Occipital lobe (tissue), 2 donors: ENCODE data around the gene PPP1R13L. TPM values are rescaled to one million over a fixed set of nuclear protein-coding genes. Genes with fewer than 3 reads are reported as not detected.
"Not testable (repeated sequence)": the region's sequence is repeated elsewhere in the genome, so short reads cannot be mapped to it uniquely, and the experiment has no call there.

Source experiments
- DNase-seq: peaks from one replicate; lab custom pipeline; 2025; lab: John Stamatoyannopoulos, UW
- total RNA-seq: library from RNA; depleted of rRNA; stranded (reverse); fragments of >200 nt; gene quantifications from one replicate; pipeline ENCODE4 v1.2.3, GENCODE V29; 2014

The PPP1R13L gene
- total RNA-seq, 1 donor from 2014 or later, result not detected

DNA sequence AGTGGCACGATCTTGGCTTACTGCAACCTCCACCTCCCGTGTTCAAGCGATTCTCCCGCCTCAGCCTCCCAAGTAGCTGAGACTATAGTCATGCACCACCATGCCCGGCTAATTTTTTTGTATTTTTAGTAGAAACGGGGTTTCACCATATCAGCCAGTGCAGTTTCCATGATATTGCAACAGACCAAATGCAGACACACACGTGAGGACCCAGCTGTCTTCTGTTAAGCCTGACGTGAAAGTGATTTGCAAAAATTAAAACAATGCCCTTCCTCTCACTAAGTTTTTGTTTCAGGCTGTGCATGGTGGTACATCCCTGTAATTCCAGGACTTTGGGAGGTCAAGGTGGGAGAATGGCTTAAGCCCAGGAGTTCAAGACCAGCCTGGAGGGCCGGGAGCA is 26.1 kb upstream of the PPP1R13L start:
- not testable (repeated sequence) for DNase-seq

DNA sequence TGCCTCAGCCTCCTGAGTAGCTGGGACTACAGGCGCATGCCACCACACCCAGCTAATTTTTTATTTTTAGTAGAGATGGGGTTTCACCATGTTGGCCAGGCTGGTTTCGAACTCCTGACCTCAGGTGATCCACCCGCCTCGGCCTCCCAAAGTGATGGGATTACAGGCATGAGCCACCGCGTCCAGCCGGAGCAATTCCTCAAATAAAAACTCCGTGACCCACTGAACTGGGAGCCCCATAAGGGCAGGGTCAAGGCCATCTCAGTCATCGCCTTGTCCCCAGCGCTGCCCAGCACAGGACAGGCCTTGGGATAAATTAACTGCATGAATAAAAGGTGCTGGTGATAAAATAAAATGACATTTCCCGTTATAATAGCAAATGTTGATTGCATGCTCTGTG is 25.0 kb upstream of the PPP1R13L start:
- not testable (repeated sequence) for DNase-seq

DNA sequence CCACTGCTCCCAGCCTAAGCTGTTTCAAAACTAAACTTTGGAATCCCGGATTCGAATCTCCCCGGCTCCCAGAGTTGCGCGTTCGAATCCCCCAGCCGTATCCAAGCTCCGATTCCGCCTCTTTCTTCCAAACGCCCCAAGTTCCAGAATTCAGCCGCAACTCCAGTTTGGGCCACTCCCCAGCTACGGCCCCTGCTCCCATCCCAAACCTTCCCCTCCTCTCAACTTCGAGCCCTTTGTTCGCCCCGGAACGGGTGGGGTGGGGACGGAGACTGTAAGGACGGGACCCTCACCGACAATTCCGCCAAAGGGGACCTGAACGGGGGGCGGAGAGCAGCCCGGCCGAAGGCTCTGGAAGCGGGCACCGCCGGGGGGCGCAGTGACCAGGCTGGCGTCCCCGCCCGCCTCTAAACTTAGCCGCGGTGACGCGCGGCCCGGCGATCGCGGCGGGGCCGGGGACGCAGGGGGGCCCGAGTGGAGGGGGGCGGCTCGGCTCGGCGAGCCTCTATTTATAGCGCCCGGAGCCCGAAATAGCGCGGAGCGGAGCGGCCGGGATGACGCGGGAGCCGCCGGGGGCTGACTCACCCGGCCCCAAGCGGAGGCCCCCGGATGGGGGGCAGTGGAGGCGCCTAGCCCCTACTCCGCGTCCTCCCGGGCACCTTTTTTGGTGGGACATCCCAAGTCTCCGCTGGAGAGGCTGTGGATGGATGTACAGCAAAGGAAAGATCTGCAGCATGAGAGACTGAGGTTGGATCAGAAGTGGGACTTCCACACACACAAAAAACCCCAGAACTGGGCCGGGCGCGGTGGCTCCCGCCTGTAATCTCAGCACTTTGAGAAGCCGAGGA is 23.7 kb upstream of the PPP1R13L start:
- DNase-seq, result no peak

DNA sequence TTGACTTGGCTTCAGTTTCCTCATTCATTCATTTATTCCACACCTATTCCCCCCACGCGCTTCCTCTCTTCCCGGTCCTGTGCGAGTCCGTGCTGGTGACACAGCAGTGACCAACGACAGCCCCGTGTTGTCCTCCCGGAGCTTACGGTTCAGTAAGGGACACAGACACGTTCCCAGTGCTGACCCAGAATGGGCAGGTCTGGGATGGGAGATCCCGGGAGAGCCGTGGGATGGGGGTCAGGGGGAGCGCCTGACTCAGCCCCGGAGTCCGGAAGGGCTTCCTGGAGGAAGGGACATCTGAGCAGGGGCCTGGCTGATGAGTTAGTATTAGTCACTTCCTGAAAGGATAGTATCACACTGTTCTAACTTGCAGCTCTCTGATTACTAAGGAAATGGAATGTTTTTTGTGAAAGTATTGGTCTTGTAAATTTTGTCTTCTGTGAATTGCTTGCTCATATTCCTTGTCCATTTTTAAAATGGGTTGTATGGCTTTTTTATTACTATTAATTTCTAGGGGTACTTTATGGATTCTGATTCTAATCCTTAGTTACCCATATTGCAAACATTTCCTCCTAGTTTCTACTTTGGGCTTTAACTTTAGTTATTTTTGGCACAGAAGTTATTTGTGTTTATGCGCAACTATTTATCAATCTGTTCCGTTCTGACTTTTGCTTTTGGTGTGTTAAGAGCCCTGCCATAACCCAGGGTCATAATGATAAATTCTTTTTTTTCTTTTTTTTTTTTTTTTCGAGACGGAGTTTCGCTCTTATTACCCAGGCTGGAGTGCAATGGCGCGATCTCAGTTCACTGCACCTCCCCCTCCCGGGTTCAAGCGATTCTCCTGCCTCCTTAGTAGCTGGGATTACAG is 19.6 kb upstream of the PPP1R13L start:
- DNase-seq, result peak; percentile 65

DNA sequence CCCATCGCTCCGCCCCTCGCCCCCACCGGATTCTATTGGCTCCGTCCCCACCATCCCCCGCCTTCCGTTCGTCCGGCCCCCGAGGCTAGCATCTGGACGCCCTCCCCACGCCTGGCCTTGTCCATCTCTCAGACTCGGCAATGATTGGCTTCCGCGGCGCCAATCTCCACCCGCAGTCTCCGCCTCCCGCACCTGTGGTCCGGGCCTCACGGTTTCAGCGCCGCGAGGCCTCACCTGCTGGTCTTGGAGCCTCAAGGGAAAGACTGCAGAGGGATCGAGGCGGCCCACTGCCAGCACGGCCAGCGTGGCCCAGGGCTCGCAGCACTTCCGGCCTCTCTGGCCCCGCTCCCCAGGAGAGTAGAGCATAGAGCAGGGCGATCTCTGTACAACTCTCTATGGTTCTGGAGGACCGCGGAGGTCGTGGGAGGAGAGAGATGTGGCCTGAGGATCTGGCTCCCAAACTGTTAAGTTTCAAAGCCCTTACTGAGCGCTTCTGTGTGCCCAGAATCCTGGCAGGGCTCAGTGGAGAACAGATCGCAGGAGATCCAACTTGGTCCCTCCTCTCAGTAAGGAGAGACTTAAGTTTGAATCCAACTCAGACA is 18.8 kb upstream of the PPP1R13L start, which contains the start of gene ERCC1:
Gene ERCC1, minus strand, starts transcription at position 329 of the 602 bp plus-strand sequence. CDS start 543 bp downstream, outside the sequence.
- peak; percentile 85 for DNase-seq

DNA sequence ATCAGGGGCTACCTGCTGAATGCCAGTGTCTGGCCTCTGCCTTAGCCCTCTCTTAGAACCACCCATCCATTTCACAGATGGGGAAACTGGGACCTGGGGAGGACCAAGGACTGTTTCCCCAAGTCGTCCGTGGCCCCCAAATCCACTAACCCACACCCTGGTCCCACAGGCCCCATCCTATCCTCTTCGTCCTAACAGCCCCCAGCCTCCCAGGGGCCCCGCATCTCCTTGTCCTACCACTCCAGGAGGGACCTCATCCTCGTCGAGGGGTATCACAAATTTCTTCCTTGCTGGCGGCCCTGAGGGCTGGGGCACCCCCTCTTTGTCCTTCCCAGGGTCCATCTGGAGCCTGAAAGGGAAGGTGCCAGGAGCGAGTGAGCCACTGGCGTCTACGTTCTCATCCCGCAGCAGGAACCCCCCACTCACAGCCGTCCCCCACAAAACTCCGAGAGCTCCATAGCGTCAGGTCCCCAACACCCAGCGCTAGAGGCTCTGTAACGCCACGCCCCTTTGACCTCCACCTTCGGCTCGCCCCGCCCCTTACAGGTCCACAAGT is 18.2 kb upstream of the PPP1R13L start:
- no peak for DNase-seq

DNA sequence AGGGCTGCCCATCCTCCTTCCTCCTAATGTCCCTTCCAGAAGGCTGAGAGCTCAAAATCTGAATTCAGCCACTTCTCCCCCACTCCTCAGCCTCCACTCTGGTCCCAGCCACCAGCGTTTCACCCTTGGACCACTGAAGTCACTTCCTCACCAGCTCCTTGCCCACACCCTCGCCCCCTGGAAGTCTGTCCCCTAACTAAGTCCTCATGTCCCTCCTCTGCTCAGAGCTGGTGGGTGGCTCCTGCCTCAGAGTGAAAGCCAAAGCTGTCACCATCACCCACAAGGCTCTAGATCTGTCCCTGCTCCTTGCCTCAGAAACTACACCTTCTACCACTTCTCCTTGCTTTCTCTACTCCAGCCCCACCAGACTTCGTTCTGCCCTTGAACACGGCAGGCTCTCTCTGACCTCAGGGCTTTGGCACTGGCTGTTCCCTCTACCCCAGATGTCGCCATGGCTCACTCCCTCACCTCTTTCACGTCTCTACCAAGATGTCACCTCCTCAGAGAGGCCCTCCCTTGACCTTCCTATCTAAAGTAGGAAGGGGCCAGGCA is 17.2 kb upstream of the PPP1R13L start:
- no peak for DNase-seq

DNA sequence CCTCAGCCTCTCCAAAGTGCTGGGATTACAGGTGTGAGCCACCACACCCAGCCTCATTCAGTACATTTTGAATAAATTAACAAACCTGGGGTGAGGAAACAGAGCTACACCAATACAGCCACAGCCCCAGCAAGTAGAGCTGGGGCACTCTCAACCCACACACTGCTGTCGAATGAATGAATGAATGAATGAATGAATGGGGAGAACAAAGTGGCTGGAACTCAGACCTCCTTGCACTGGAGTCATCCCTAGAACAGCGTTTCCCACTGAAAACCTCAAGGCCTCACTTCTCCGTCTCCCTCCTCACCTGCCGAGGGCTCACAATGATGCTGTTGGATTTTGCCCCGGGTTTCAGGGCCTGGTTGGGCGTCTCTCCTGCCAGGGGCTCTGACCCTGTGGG is 16.0 kb upstream of the PPP1R13L start:
- DNase-seq, result no peak

DNA sequence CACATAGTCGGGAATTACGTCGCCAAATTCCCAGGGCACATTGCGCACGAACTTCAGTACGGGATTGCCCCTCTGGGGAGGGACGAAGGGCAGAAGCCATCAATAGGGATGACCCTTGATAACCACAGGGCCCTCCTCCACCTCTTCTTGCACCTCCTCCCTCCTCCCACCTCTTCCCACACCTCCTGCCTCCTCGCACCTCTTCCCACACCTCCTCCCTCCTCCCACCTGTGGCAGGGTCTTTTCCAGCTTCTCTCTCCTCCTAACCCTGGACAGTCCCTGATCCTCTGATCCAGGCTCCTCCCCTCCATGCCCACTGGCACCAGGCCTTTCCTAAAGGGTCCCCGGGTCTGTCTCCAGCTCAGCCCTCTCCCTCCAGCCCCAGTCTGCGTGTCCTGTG is 15.5 kb upstream of the PPP1R13L start:
- DNase-seq, result no peak

DNA sequence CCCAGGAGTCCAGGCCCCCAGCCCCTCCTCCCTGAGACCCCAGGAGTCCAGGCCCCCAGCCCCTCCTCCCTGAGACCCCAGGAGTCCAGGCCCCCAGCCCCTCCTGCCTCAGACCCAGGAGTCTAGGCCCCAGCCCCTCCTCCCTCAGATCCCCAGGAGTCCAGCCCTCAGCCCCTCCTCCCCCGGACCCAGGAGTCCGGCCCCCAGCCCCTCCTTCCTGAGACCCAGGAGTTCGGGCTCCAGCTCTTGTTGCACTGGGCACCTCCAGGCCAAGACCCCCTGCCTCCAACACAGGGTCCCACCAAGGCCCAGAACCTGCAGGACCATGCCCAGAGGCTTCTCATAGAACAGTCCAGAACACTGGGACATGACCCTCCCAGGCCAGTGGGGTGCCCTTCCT is 15.0 kb upstream of the PPP1R13L start:
- no peak for DNase-seq

DNA sequence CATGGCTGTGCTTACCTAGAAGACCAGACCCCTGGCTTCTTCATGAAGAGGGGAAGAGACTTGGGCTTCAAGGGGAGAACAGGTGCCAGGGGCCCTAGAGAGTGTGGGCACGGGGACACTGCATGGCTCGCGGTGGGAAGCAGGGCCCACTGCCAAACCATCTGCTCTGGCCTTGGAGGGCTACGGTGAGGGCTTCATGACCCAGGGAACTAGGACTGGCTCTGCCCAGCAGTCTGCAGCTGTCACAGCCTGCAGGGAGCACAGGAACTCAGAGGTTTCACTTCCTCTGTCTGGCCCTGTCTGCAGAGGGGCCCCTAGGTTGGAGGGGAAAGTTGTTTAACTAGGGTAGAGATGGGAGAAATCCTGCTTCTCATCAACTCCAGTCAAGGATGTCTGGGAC is 14.5 kb upstream of the PPP1R13L start:
- DNase-seq, result no peak

DNA sequence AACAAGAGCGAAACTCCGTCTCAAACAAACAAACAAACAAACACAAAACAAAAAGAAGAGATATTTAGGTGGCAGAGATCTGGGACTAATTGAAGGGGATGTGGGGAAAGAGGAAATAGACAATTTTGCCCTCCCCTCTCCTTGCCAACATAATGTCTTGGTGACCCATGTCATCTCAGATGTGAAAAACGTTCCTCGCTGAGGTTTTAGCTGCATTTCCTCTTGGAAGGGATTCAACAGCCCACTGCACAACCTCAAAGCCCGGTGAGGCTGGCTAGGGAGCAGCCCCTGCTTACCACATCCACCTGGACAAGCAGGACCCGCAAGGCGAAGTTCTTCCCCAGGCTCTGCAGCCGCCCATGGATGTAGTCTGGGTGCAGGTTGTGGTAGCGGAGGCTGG is 13.9 kb upstream of the PPP1R13L start:
- no peak for DNase-seq

DNA sequence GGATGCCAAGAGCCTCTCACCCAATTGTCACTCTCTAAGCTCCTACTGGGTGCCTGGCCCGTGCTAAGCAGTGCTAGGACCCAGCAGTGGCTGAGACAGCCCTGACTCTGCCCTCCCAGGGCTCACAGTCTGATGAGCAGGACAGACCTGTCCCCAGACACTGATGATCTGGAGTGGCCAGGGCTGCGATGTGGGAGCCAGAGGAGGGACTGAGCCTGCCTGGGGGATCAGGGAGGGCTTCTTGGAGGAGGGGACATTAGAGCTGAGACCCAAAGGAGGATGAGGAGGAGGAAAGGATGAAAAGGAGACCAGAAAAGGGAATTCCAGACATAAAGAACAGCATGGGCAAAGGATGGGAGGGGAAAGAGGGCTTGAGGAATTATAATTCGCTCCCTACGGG is 12.3 kb upstream of the PPP1R13L start:
- DNase-seq, result no peak

DNA sequence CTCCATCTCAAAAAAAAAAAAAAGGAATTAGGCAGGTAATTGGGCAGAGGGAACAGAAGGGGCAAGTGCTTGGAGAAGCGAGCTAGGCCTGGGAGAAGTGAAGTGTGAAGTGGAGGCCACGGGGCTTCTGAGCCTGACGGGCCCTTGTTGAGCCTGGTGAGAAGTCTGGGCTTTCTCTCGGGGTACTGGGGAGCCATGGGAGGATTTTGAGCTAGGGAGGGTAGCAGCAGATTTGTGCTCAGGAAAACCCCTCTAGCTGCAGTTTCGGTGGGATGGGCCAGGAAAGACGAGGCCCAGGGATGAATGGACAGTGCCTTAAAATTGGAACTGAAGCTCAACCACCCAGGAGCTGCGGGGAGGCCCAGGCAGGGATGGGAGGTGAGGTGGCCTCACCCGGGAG is 9.6 kb upstream of the PPP1R13L start:
- no peak for DNase-seq

DNA sequence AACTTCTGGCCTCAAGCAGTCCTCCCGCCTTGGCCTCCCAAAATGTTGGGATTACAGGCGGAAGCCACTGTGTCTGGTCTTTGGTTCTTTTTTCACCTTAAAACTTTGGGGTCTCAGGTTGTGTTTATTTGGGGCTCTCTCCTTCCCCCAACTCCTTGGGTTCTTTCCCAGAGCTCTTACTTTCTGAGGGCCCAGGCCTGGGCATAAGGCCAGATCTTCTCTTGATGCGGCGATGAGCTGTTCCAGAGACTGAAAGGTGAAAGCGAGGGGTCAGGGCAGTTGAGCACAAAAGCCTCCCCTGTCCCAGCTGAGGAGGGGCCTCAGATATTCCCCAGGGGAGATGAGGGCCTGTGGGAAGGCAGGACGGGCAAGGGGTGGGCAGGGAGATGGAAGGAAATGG is 8.6 kb upstream of the PPP1R13L start:
- DNase-seq, result no peak

DNA sequence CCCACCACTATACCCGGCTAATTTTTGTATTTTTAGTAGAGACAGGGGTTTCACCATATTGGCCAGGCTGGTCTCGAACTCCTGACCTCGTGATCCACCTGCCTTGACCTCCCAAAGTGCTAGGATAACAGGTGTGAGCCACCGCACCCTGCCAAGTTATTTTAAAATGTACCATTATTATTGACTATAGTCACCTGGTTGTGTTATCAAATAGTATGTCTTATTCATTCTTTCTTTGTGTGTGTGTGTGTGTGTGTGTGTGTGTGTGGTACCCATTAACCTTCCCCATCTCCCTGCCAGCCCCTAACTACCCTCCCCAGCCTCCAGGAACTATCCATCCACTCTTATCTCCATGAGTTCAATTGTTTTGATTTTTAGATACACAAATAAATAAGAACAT is 5.5 kb upstream of the PPP1R13L start:
- DNase-seq, result not testable (repeated sequence)

DNA sequence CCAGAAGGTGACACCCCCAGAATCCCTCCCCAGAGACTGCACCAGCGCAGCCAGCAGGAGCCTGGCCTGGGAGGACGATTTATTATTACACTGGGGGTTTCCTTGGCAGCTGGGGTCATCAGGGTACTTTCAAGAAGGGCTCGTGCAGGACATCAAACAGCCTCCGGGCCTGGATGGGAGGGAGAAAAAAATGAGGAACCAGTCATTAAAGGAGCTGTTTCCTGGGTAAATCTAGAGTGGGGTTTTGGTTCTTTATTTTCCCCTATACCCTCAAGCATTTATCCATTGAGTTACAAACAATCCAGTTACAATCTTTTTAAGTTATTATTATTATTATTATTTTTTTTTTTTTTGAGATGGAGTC is 4.7 kb upstream of the PPP1R13L start:
- no peak for DNase-seq

DNA sequence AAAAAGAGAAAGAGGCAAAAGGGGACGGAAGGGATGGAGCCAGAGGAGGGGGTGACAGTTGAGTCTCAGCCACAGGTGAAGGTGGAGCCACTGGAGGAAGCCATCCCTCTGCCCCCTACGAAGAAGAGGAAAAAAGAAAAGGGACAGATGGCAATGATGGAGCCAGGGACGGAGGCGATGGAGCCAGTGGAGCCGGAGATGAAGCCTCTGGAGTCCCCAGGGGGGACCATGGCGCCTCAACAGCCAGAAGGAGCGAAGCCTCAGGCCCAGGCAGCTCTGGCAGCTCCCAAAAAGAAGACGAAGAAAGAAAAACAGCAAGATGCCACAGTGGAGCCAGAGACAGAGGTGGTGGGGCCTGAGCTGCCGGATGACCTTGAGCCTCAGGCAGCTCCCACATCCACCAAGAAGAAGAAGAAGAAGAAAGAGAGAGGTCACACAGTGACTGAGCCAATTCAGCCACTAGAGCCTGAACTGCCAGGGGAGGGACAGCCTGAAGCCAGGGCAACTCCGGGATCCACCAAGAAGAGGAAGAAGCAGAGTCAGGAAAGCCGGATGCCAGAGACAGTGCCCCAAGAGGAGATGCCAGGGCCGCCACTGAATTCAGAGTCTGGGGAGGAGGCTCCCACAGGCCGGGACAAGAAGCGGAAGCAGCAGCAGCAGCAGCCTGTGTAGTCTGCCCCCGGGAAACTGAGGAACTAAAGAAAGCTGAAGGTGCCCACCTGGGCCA is 4.1 kb upstream of the PPP1R13L start:
- no peak for DNase-seq

DNA sequence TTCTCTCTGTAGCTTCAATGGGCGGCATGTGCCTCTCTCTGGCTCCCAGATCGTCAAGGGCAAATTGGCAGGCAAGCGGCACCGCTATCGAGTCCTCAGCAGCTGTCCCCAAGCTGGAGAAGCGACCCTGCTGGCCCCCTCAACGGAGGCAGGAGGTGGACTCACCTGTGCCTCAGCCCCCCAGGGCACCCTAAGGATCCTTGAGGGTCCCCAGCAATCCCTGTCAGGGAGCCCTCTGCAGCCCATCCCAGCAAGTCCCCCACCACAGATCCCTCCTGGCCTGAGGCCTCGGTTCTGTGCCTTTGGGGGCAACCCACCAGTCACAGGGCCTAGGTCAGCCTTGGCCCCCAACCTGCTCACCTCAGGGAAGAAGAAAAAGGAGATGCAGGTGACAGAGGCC is 3.3 kb upstream of the PPP1R13L start:
- no peak for DNase-seq

DNA sequence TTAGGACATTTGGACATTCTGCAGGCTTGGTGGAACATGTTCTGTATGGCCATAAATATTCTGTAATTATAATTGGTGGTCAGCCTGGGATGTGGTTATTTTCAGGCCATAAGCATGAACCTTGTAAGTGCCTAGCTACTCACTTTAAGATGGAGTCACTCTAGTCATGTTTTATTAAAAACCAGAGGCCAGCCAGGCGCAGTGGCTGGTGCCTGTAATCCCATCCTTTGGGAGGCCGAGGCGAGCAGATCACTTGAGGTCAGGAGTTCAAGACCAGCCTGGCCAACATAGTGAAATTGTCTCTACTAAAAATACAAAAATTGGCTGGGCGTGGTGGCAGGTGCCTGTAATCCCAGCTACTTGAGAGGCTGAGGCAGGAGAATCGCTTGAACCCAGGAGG is 2.7 kb upstream of the PPP1R13L start:
- not testable (repeated sequence) for DNase-seq

DNA sequence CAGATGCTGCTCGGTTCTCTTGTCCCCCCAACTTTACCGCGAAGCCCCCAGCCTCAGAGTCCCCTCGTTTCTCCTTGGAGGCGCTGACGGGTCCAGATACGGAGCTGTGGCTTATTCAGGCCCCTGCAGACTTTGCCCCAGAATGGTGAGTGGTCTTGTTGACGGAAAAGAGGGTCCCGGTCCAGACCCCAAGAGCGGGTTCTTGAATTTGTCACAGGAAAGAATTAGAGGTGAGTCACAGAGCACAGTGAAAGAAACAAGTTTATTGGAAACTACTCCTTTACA is 2.2 kb upstream of the PPP1R13L start:
- DNase-seq, result no peak
